ENCODE results near the gene TSPAN15. TPM values are rescaled to one million over a fixed set of nuclear protein-coding genes. Genes with fewer than 3 reads are reported as not detected.

The TSPAN15 gene
- total RNA-seq, 1 experiment from 2014 or later, result 8.3 TPM

- TF ChIP-seq, protein P1, sequence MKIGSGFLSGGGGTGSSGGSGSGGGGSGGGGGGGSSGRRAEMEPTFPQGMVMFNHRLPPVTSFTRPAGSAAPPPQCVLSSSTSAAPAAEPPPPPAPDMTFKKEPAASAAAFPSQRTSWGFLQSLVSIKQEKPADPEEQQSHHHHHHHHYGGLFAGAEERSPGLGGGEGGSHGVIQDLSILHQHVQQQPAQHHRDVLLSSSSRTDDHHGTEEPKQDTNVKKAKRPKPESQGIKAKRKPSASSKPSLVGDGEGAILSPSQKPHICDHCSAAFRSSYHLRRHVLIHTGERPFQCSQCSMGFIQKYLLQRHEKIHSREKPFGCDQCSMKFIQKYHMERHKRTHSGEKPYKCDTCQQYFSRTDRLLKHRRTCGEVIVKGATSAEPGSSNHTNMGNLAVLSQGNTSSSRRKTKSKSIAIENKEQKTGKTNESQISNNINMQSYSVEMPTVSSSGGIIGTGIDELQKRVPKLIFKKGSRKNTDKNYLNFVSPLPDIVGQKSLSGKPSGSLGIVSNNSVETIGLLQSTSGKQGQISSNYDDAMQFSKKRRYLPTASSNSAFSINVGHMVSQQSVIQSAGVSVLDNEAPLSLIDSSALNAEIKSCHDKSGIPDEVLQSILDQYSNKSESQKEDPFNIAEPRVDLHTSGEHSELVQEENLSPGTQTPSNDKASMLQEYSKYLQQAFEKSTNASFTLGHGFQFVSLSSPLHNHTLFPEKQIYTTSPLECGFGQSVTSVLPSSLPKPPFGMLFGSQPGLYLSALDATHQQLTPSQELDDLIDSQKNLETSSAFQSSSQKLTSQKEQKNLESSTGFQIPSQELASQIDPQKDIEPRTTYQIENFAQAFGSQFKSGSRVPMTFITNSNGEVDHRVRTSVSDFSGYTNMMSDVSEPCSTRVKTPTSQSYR (CRISPR knock-in tag; IDR thresholded peaks at IDR 0.05), result no peak
- TF ChIP-seq, protein P2, sequence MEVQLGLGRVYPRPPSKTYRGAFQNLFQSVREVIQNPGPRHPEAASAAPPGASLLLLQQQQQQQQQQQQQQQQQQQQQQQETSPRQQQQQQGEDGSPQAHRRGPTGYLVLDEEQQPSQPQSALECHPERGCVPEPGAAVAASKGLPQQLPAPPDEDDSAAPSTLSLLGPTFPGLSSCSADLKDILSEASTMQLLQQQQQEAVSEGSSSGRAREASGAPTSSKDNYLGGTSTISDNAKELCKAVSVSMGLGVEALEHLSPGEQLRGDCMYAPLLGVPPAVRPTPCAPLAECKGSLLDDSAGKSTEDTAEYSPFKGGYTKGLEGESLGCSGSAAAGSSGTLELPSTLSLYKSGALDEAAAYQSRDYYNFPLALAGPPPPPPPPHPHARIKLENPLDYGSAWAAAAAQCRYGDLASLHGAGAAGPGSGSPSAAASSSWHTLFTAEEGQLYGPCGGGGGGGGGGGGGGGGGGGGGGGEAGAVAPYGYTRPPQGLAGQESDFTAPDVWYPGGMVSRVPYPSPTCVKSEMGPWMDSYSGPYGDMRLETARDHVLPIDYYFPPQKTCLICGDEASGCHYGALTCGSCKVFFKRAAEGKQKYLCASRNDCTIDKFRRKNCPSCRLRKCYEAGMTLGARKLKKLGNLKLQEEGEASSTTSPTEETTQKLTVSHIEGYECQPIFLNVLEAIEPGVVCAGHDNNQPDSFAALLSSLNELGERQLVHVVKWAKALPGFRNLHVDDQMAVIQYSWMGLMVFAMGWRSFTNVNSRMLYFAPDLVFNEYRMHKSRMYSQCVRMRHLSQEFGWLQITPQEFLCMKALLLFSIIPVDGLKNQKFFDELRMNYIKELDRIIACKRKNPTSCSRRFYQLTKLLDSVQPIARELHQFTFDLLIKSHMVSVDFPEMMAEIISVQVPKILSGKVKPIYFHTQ (CRISPR knock-in tag; IDR thresholded peaks at IDR 0.05), result no peak
Measured at GRCh38 chr10:69453795-69454194, 2.5 kb downstream of the TSPAN15 start (continued).

GRCh38 chr10:69455006-69455763 lies 3.9 kb downstream of the TSPAN15 start:
- ATAC-seq (no peak), DNase-seq (ENCODE audit: low spot score) (no peak)
- TF ChIP-seq ERG (CRISPR knock-in tag; IDR thresholded peaks at IDR 0.05) (no peak), SMAD4 (CRISPR knock-in tag; IDR thresholded peaks at IDR 0.05) (no peak), ZNF416 (CRISPR knock-in tag; IDR thresholded peaks at IDR 0.05) (no peak), IRF2 (CRISPR knock-in tag; IDR thresholded peaks at IDR 0.05; ENCODE audit: borderline replicate concordance, low read depth) (no peak), HMGA2 (CRISPR knock-in tag; IDR thresholded peaks at IDR 0.05) (no peak)
- TF ChIP-seq, protein P2 (CRISPR knock-in tag; IDR thresholded peaks at IDR 0.05), result no peak
- TF ChIP-seq, protein P1 (CRISPR knock-in tag; IDR thresholded peaks at IDR 0.05), result no peak
- H3K9me3 Mint-ChIP-seq, result no peaks in the 10 kb centered on the region
- no peak overlapping the region for H3K27ac Mint-ChIP-seq
- ChIA-PET CTCF (no interaction called here), POLR2A (no interaction called here)
- no peaks in the 10 kb centered on the region for H3K36me3 Mint-ChIP-seq
- H3K27me3 Mint-ChIP-seq (ENCODE audit: low read depth), result peaks cover 35% of the 10 kb centered on the region
- peaks cover 14% of the 10 kb centered on the region for H3K4me1 Mint-ChIP-seq
- no peak overlapping the region for H3K4me3 Mint-ChIP-seq

Measured in WTC11 (cell line).